Smooth muscle cell (in vitro differentiated cells): ENCODE data around the gene CCDC90B. TPM values are rescaled to one million over a fixed set of nuclear protein-coding genes. Genes with fewer than 3 reads are reported as not detected.
A peak's percentile ranks its signal among the peaks of the same experiment; 100 is the strongest.

Experiments used
- DNase-seq: peaks from one replicate; lab custom pipeline; 2025; ENCODE audit not compliant: unreplicated experiment; lab: John Stamatoyannopoulos, UW
- H2AFZ ChIP-seq: fragments of 200-600 bp; sonication (generic); 2 replicates; pipeline ENCODE4 v1.6.0; 2016; ENCODE audit warnings: antibody characterized with exemption, low read depth, mild to moderate bottlenecking
- H3F3A ChIP-seq: fragments of 200-600 bp; sonication (generic); 2 replicates; pipeline ENCODE4 v1.6.0; 2017; ENCODE audit warnings: antibody characterized with exemption, low read depth
- H3K27ac ChIP-seq: fragments of 200-600 bp; sonication (generic); 2 replicates; pipeline ENCODE4 v1.5.1; 2016; ENCODE audit warnings: low read depth, mild to moderate bottlenecking
- H3K27me3 ChIP-seq: fragments of 200-600 bp; sonication (generic); 2 replicates; pipeline ENCODE4 v1.6.1; 2016; ENCODE audit warnings: low read depth, mild to moderate bottlenecking
- H3K36me3 ChIP-seq: fragments of 200-600 bp; sonication (generic); 2 replicates; pipeline ENCODE4 v1.5.1; 2016; ENCODE audit warnings: low read depth
- H3K4me1 ChIP-seq: fragments of 200-600 bp; sonication (generic); 2 replicates; pipeline ENCODE4 v1.5.1; 2016; ENCODE audit warnings: low read depth
- H3K4me2 ChIP-seq: fragments of 200-600 bp; sonication (generic); 2 replicates; pipeline ENCODE4 v1.6.0; 2016; ENCODE audit warnings: mild to moderate bottlenecking
- H3K4me3 ChIP-seq: fragments of 200-600 bp; sonication (generic); 2 replicates; pipeline ENCODE4 v1.5.1; 2016; ENCODE audit warnings: mild to moderate bottlenecking
- H3K79me2 ChIP-seq: fragments of 200-600 bp; sonication (generic); 2 replicates; pipeline ENCODE4 v1.6.0; 2016; ENCODE audit warnings: low read depth, mild to moderate bottlenecking
- H3K9ac ChIP-seq: fragments of 200-600 bp; sonication (generic); 2 replicates; pipeline ENCODE4 v1.6.0; 2016; ENCODE audit warnings: low read depth
- H3K9me3 ChIP-seq: fragments of 200-600 bp; sonication (generic); replicated peaks from 2 replicates; pipeline ENCODE4 v1.5.1; 2016; ENCODE audit warnings: low read depth
- H4K20me1 ChIP-seq: fragments of 200-600 bp; sonication (generic); 2 replicates; pipeline ENCODE4 v1.6.0; 2016; ENCODE audit warnings: low read depth
- CTCF ChIP-seq: fragments of 200-600 bp; sonication (generic); IDR thresholded peaks from 2 replicates; pipeline ENCODE4 v1.5.1; 2017; ENCODE audit warnings: borderline replicate concordance, mild to moderate bottlenecking, antibody characterized with exemption; ENCODE audit not compliant: insufficient read depth, poor library complexity, severe bottlenecking
- WGBS: methylation state at CpG from one replicate; pipeline ENCODE4 v1.1.7; 2016; ENCODE audit warnings: low lambda C conversion rate; 5-methylcytosine and 5-hydroxymethylcytosine counted together
- polyA plus RNA-seq: library from polyadenylated mRNA; unstranded; fragments of >200 nt; fragmentation: Nextera tagmentation; extraction: Ambion mirVana; gene quantifications from 2 replicates; pipeline ENCODE4 v1.2.1, GENCODE V29; 2016
- total RNA-seq: library from RNA; depleted of rRNA; stranded (reverse); fragments of >200 nt; gene quantifications from 2 replicates; pipeline ENCODE4 v1.2.3, GENCODE V29; 2014

Gene CCDC90B
- total and polyA plus RNA-seq, 2 experiments from 2014 or later, result 60.2 to 86.4 TPM

- H3K4me1 ChIP-seq, result no peaks in the 10 kb centered on the region
- H3K79me2 ChIP-seq, result no peaks in the 10 kb centered on the region
- no peaks in the 10 kb centered on the region for H3K9me3 ChIP-seq
- H3K27ac ChIP-seq, result peak overlapping the region; percentile 6
- H2AFZ ChIP-seq, result no peak overlapping the region
- no peak for DNase-seq
- no peak overlapping the region for H3K4me3 ChIP-seq
- WGBS, result 62% methylated on average over 3 of the region's 3 CpGs
- H4K20me1 ChIP-seq, result no peaks in the 10 kb centered on the region
- no peak overlapping the region for H3K4me2 ChIP-seq
- no peak overlapping the region for H3K9ac ChIP-seq
- H3K36me3 ChIP-seq, result peaks cover 8% of the 10 kb centered on the region
- no peaks in the 10 kb centered on the region for H3K27me3 ChIP-seq
- no peaks in the 10 kb centered on the region for H3F3A ChIP-seq
- no peak for TF ChIP-seq CTCF
These were observed 29.4 kb downstream of the CCDC90B start for GRCh38 chr11:83256602-83257340.

- Histone ChIP-seq H3K79me2 (no peaks in the 10 kb centered on the region), H3K4me2 (no peak overlapping the region), H3K27ac (no peak overlapping the region), H3F3A (no peaks in the 10 kb centered on the region), H3K27me3 (no peaks in the 10 kb centered on the region), H3K4me1 (no peaks in the 10 kb centered on the region), H3K36me3 (peaks cover 5% of the 10 kb centered on the region), H3K9me3 (no peaks in the 10 kb centered on the region), H3K4me3 (no peak overlapping the region), H3K9ac (no peak overlapping the region), H2AFZ (no peak overlapping the region), H4K20me1 (no peaks in the 10 kb centered on the region)
- WGBS, result 92% methylated on average over 3 of the region's 3 CpGs
- DNase-seq, result no peak
- no peak for TF ChIP-seq CTCF
These were observed 30.8 kb downstream of the CCDC90B start for GRCh38 chr11:83255366-83255765.

GRCh38 chr11:83252941-83253340 lies 33.2 kb downstream of the CCDC90B start:
- H3K9ac ChIP-seq, result no peak overlapping the region
- no peaks in the 10 kb centered on the region for H3K9me3 ChIP-seq
- DNase-seq, result no peak
- no peaks in the 10 kb centered on the region for H3K4me1 ChIP-seq
- no peak overlapping the region for H3K4me2 ChIP-seq
- no peak overlapping the region for H3K27ac ChIP-seq
- H3K27me3 ChIP-seq, result no peaks in the 10 kb centered on the region
- no peaks in the 10 kb centered on the region for H3F3A ChIP-seq
- peaks cover 5% of the 10 kb centered on the region for H3K36me3 ChIP-seq
- no peak for TF ChIP-seq CTCF
- no peak overlapping the region for H2AFZ ChIP-seq
- no peaks in the 10 kb centered on the region for H3K79me2 ChIP-seq
- H4K20me1 ChIP-seq, result no peaks in the 10 kb centered on the region
- WGBS, result 98% methylated on average over 2 of the region's 2 CpGs
- H3K4me3 ChIP-seq, result no peak overlapping the region

GRCh38 chr11:83252266-83252665 lies 33.9 kb downstream of the CCDC90B start:
- Histone ChIP-seq H3K4me2 (no peak overlapping the region), H3K36me3 (peaks cover 5% of the 10 kb centered on the region), H3K9me3 (no peaks in the 10 kb centered on the region), H3K27ac (no peak overlapping the region), H3F3A (no peaks in the 10 kb centered on the region), H2AFZ (no peak overlapping the region), H3K4me1 (no peaks in the 10 kb centered on the region), H3K4me3 (no peak overlapping the region), H4K20me1 (no peaks in the 10 kb centered on the region), H3K27me3 (no peaks in the 10 kb centered on the region), H3K79me2 (no peaks in the 10 kb centered on the region), H3K9ac (no peak overlapping the region)
- no peak for DNase-seq
- TF ChIP-seq CTCF, result no peak
- 99% methylated on average over 2 of the region's 2 CpGs for WGBS
